Ovary (tissue), 9 donors: ENCODE measurements around the gene HSPA12A. TPM values are rescaled to one million over a fixed set of nuclear protein-coding genes. Genes with fewer than 3 reads are reported as not detected.

Experiments
- DNase-seq, 5 donors: peaks; one replicate each; pipeline ENCODE4 v3.0.0-alpha.2; 2019 to 2020
- H3K27ac ChIP-seq, 2 donors: fragments of 200-600 bp; one replicate each; pipeline versions ENCODE4 v1.5.1 to v1.8.0; 2019 to 2022
- H3K27me3 ChIP-seq: fragments of 200-600 bp; one replicate; pipeline ENCODE4 v1.8.0; 2022
- H3K36me3 ChIP-seq: fragments of 200-600 bp; sonication (generic); one replicate; pipeline ENCODE4 v1.5.1; 2019
- H3K4me1 ChIP-seq: one replicate; pipeline ENCODE4 v1.8.1; 2013; ENCODE audit warnings: mild to moderate bottlenecking, moderate library complexity; ENCODE audit not compliant: insufficient read depth
- H3K4me3 ChIP-seq: fragments of 200-600 bp; sonication (generic); one replicate; pipeline ENCODE4 v1.5.1; 2017
- H3K9me3 ChIP-seq, 2 donors: fragments of 200-600 bp in 1 of 2; sonication (generic) in 1 of 2; one replicate each; pipeline versions ENCODE4 v1.5.1 to v1.8.1; 2013 to 2019; ENCODE audit warnings: mild to moderate bottlenecking in 1 of 2, moderate library complexity in 1 of 2
- EP300 ChIP-seq: sonication (generic); formaldehyde crosslinking; IDR thresholded peaks from one replicate; pipeline ENCODE4 v1.6.1; 2017; ENCODE audit warnings: antibody characterized with exemption
- POLR2A ChIP-seq: fragments of 450-650 bp; IDR thresholded peaks from one replicate; pipeline ENCODE4 v1.6.1; 2017; ENCODE audit warnings: antibody characterized with exemption, mild to moderate bottlenecking, moderate library complexity
- WGBS, 3 donors: extraction: QIAGEN DNeasy Blood & Tissue Kit in 1 of 3; methylation state at CpG; one replicate each; pipeline versions ENCODE4 v1.1.5 to v1.1.7; 2013 to 2017; 5-methylcytosine and 5-hydroxymethylcytosine counted together
- intact Hi-C, 4 donors: fragments of 100-400 bp; cut with DNase I; formaldehyde crosslinking; loops; one replicate each; pipeline versions ENCODE4 v1.11.0 to v1.15.1; 2022 to 2023
- polyA plus RNA-seq, 2 donors: library from polyadenylated mRNA; stranded (reverse); fragments of 200-250 nt in 1 of 2; fragments of 350-450 nt in 1 of 2; fragmentation: Illumina TruSeq in 1 of 2; extraction: RNeasy Lipid Tissue Mini Kit (QIAGEN cat#74804) in 1 of 2; gene quantifications; one replicate each; pipeline ENCODE4 v1.2.3, GENCODE V29; 2013 to 2014
- total RNA-seq, 7 donors: library from RNA; depleted of rRNA in 2 of 7; stranded (reverse); fragments of >200 nt in 2 of 7; fragmentation: NEBNext Ultra II Directional in 3 of 7; extraction: Animal tissue kit (Norgen Biotek cat#: 25700) in 3 of 7; gene quantifications; one replicate each; pipeline versions ENCODE4 v1.1.0 to v1.2.4, GENCODE V29; 2016 to 2023
- TF ChIP-seq, protein P1 (sequence below), 3 donors: fragments of 450-650 bp in 2 of 3; fragments of 200-600 bp in 1 of 3; IDR thresholded peaks; one replicate each; pipeline versions ENCODE4 v1.5.1 to v1.8.0; 2016 to 2022; ENCODE audit warnings: antibody characterized with exemption in 3 of 3, mild to moderate bottlenecking in 1 of 3
- donor health status: DM: no; HTN: no; CAD: no; lungs with moderate emphysema.
- donor health status: DM: no; HTN: no; CAD: no.
- donor health status: Bipolar disorder and iron deficiency.
- donor health status: DM: yes; HTN: yes; CAD: no.
- donor health status: DM: no; HTN: no; CAD: no.
- donor health status: DM: yes; HTN: yes; CAD: no.

The HSPA12A gene
- total and polyA plus RNA-seq, 9 donors, result 16.0 to 47.5 (median 36.4) TPM

- peaks cover 11% of the 10 kb centered on the region for H3K4me1 ChIP-seq
- no peak for DNase-seq
- no peaks in the 10 kb centered on the region for H3K9me3 ChIP-seq
- no peaks in the 10 kb centered on the region for H3K36me3 ChIP-seq
- H3K4me3 ChIP-seq, result no peak overlapping the region
- intact Hi-C loops, result no loop called here
- H3K27ac ChIP-seq, result no peak overlapping the region
- 74 to 76% (median 75%) methylated on average over 4 of the region's 4 CpGs for WGBS, 3 donors
- H3K27me3 ChIP-seq, result no peaks in the 10 kb centered on the region
- TF ChIP-seq POLR2A, result no peak
- TF ChIP-seq, protein P1, sequence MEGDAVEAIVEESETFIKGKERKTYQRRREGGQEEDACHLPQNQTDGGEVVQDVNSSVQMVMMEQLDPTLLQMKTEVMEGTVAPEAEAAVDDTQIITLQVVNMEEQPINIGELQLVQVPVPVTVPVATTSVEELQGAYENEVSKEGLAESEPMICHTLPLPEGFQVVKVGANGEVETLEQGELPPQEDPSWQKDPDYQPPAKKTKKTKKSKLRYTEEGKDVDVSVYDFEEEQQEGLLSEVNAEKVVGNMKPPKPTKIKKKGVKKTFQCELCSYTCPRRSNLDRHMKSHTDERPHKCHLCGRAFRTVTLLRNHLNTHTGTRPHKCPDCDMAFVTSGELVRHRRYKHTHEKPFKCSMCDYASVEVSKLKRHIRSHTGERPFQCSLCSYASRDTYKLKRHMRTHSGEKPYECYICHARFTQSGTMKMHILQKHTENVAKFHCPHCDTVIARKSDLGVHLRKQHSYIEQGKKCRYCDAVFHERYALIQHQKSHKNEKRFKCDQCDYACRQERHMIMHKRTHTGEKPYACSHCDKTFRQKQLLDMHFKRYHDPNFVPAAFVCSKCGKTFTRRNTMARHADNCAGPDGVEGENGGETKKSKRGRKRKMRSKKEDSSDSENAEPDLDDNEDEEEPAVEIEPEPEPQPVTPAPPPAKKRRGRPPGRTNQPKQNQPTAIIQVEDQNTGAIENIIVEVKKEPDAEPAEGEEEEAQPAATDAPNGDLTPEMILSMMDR (IDR thresholded peaks at IDR 0.05), result no peak
- TF ChIP-seq EP300, result no peak
Measured at GRCh38 chr10:116708877-116709276, 33.5 kb downstream of the HSPA12A start.

DNA sequence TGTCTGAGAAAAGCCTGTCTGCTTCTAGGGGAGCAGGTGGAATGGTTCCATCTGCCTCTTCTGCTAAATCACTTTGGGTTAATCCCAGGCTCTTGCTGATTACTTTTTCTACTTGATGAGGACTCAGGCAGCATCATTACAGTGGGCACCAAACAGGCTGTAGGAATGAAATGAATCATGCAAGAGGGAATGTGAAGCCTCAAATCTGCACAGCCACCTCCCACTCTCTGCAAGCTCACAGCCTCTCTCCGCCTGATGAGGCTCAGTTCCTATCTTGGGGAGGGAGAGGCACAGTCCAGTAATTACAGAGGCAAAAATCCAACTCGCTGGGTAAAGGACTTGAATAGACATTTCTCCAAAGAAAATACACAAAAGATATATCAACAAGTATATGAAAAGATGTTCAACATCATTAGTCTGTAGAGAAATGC, 34.0 kb downstream of the HSPA12A start:
- H3K27ac ChIP-seq, result no peak overlapping the region
- no peaks in the 10 kb centered on the region for H3K27me3 ChIP-seq
- H3K4me1 ChIP-seq, result peaks cover 11% of the 10 kb centered on the region
- no peaks in the 10 kb centered on the region for H3K9me3 ChIP-seq
- no peak for DNase-seq
- intact Hi-C loops, result no loop called here
- H3K36me3 ChIP-seq, result no peaks in the 10 kb centered on the region
- TF ChIP-seq EP300 (no peak), POLR2A (no peak)
- TF ChIP-seq, protein P1 (IDR thresholded peaks at IDR 0.05), result no peak
- H3K4me3 ChIP-seq, result no peak overlapping the region
- WGBS, 3 donors, result 13 to 24% (median 23%) methylated on average over 2 of the region's 2 CpGs

GRCh38 chr10:116707981-116708380, 34.4 kb downstream of the HSPA12A start:
- H3K9me3 ChIP-seq, result no peaks in the 10 kb centered on the region
- H3K27ac ChIP-seq, result no peak overlapping the region
- no peaks in the 10 kb centered on the region for H3K27me3 ChIP-seq
- TF ChIP-seq, protein P1 (IDR thresholded peaks at IDR 0.05), result no peak
- TF ChIP-seq EP300 (no peak), POLR2A (no peak)
- intact Hi-C loops, result no loop called here
- DNase-seq, result peak in 1 of 5 donors; percentile 24
- 51 to 54% (median 54%) methylated on average over 13 to 14 of the region's 14 CpGs for WGBS, 3 donors
- H3K4me1 ChIP-seq, result peaks cover 11% of the 10 kb centered on the region
- no peaks in the 10 kb centered on the region for H3K36me3 ChIP-seq
- no peak overlapping the region for H3K4me3 ChIP-seq

- no peak for DNase-seq
- H3K9me3 ChIP-seq, result no peaks in the 10 kb centered on the region
- no peaks in the 10 kb centered on the region for H3K36me3 ChIP-seq
- peaks cover 10% of the 10 kb centered on the region for H3K4me1 ChIP-seq
- H3K4me3 ChIP-seq, result no peak overlapping the region
- H3K27me3 ChIP-seq, result no peaks in the 10 kb centered on the region
- TF ChIP-seq POLR2A (no peak), EP300 (no peak)
- TF ChIP-seq, protein P1 (IDR thresholded peaks at IDR 0.05), result no peak
- intact Hi-C loops, result no loop called here
- 77 to 94% (median 85%) methylated on average over 9 of the region's 9 CpGs for WGBS, 3 donors
- no peak overlapping the region for H3K27ac ChIP-seq
Measured at GRCh38 chr10:116706281-116706680, 36.1 kb downstream of the HSPA12A start.
